ENCODE results near the gene MMP2.

DNA sequence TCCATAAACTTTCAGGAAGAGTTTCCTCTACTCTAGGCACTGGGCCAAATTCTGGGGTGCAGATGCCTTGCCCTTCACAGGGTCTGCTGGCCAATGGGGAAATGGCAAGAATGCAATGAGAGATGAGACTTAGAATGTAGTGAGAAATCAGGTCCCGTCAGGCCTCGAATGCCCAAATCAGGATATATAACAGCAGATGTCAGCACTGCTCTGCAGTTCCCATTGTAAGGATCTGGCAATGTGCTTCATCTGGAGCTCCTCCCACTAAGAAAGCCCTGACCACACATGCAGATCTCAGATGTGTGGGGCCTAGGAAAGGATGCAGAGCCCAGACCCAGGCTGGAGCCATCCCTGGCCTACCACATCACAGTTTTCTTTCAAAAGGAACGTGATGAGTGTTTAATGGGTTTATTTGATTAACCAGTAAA is 16.0 kb downstream of the MMP2 start:
- no peak for TF ChIP-seq POLR2A (IDR thresholded peaks at IDR 0.05; ENCODE audit: low read depth, low read length)
- no peak for TF ChIP-seq POLR2AphosphoS5 (IDR thresholded peaks at IDR 0.05; ENCODE audit: low read depth, low read length)
- no peak for TF ChIP-seq TAF1 (IDR thresholded peaks at IDR 0.05; ENCODE audit: low read depth, low read length)
- no peak for TF ChIP-seq SPI1 (IDR thresholded peaks at IDR 0.05; ENCODE audit: low read depth, low read length)
- no peak for TF ChIP-seq PAX5 (IDR thresholded peaks at IDR 0.05; ENCODE audit: insufficient read depth, low read length, severe bottlenecking)

All from GM12891 (cell line).